Activated naive CD4-positive, alpha-beta T cell treated with Interleukin-2 at 50 U/mL for 16 hours (primary cell): ENCODE measurements around the gene P4HA2.

ENCODE experiments used
- DNase-seq: peaks from one replicate; pipeline ENCODE4 v3.0.0-alpha.2; 2020

P4HA2 gene

DNA sequence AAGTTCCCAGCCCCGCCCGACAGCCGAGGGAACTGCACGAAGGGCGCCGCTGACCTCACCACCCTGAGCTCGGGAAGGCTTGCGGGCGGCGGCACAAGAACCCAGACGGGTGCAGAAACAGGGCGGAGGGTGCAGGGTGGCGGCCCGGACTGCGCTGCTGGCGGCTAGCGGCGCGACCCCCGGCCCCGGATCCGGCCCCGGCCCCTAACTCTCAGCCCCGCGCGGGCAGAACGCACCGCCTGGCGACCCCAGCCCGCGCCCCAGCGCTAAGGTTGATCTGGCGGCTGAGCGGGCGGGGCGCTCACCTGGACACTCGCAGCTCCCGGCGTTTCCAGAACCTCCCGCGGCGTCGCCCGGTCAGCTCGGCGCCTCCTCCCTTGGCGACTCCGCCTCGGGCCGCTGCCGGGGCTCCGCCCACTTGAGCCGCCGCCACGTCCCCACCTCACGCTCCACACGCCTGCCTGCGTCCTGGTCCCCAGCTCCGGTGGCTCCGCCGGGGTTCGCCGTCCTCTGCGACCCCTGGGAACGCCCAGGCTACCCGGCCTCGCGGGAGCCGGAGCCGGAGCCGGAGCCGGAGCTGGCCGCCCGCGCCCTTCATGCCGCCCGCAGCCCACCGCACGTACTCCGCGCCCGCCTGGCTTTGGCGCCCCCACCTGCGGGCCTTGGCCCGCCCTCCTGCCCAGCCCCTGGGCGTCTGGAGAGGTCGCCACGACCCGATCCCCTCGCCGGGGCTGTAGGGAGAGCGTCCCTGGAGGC is at the start of gene P4HA2:
Gene P4HA2 (minus strand): TSS at position 369 of the 756 bp plus-strand sequence. CDS start 9,227 bp downstream, outside the sequence.
- peak; percentile 52 for DNase-seq

DNA sequence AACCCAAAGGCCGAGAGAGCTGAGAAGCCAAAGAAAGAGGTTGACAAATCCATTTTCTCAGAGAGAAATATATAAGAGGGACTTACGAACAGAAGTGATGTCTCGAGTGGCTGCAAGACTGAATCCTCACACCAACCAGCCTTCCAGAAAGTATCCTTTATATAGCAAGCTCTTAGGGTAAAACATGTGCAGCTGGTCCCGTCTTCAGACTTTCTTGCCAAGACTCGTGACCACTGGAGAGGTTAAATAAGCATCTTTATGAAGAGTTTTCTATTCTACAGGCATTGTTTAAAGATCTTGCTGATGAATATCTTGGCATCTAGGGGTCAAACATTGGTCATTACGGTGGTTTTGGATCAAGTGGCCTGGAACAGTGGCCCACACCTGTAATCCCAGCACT is 49.6 kb upstream of the P4HA2 start:
- DNase-seq: no peak

- no peak for DNase-seq
Observed at GRCh38 chr5:132275367-132276220, 47.9 kb upstream of the P4HA2 start.

- DNase-seq: no peak
Observed at GRCh38 chr5:132274050-132274792, 46.6 kb upstream of the P4HA2 start.

GRCh38 chr5:132273631-132274030 is 46.0 kb upstream of the P4HA2 start:
- no peak for DNase-seq

GRCh38 chr5:132272311-132273210 is 44.9 kb upstream of the P4HA2 start:
- DNase-seq: peak; percentile 71

DNA sequence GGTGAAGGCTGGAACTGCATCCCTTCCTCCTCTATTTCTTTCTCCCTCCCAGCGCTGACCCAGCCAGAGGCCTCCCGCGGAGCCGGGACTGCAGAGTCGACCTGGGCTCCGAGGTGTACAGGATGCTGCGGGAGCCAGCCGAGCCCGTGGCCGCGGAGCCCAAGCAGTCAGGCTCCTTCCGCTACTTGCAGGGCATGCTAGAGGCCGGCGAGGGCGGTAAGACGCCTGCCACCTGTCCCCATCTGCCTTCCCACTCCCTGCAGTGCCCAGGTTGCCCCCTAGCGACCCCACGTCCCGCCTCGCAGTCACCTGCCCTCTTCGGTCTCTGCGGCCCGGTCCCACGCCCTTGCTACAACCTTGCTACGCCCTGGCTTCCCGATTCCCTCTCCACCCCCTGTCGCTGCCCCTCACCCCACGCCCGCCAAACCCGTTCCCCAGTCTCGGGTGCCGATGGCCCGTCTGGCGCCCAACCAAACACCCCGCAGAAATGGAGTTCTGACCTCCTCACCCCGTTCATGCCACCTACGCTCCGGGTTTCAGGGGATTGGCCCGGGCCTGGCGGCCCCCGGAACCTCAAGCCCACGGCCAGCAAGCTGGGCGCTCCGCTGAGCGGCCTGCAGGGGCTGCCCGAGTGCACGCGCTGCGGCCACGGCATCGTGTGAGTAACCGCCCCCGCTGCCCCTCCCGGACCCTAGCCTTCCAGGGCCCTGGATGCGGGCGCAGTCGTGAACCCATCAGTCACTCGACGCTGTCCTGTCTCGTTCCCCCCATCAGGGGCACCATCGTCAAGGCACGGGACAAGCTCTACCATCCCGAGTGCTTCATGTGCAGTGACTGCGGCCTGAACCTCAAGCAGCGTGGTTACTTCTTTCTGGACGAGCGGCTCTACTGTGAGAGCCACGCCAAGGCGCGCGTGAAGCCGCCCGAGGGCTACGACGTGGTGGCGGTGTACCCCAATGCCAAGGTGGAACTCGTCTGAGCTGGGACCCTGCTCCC is 43.9 kb upstream of the P4HA2 start:
- DNase-seq: no peak

DNA sequence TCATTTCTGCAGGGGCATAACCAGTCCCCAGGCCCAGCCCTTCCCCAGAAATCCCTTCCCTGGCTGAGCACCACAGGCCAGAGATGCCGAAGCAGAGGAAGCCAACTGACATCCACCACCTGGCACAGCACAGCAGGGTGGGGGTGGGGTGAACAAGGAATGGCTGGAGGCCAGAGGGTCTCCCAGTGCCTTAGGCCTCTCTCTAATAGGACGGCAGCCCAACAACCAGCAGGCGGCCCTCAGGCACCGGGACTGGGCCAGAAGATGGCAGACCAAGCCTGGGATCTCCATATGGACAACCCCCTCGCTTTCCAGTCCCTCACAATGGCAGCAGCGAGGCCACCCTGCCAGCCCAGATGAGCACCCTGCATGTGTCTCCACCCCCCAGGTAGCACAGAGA is 43.1 kb upstream of the P4HA2 start:
- no peak for DNase-seq

- no peak for DNase-seq
Observed at GRCh38 chr5:132270335-132270665, 42.6 kb upstream of the P4HA2 start.

- no peak for DNase-seq
Observed at GRCh38 chr5:132269635-132270334, 42.1 kb upstream of the P4HA2 start.

- DNase-seq: no peak
Observed at GRCh38 chr5:132268769-132269551, 41.3 kb upstream of the P4HA2 start.

DNA sequence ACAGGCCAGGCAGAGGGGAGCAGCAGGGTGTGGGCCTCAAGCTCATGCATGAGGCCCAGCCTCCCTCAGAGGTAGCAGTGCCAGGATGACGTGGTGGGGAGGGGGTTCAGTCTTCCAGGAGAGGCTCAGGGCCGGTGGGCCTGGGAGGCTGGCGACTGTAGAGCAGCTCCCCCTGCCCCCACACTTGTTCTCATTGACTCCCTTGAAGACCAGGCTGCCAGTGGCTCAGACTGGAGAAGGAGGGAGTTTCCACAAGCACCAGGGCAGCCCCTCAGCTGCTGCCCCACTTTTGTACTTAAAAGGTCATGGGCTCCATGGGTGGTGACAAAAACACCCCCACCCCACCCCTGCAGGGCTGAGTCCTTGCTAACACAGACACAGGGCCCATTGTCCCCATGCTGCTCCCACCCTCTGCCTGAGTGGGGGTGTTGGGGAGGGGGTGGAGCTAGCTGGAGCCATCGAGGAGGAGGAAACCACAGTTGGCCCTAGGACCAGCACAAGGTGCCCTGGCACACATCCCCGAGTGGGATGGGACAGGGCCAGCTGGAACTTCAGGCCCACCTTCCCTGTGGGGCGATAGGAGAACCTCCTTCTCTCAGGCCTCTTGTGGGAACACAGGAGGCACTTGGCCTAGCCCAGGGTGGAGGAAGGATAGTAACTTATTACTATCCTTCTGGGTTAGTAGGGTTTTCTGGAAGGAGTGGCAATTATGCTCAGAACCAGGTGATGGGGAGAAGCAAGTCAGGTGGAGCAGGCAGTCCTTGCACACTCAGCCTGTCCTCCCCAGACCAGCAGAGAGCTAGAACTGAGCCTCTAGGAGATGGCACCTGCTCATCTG is 40.5 kb upstream of the P4HA2 start:
- no peak for DNase-seq

DNA sequence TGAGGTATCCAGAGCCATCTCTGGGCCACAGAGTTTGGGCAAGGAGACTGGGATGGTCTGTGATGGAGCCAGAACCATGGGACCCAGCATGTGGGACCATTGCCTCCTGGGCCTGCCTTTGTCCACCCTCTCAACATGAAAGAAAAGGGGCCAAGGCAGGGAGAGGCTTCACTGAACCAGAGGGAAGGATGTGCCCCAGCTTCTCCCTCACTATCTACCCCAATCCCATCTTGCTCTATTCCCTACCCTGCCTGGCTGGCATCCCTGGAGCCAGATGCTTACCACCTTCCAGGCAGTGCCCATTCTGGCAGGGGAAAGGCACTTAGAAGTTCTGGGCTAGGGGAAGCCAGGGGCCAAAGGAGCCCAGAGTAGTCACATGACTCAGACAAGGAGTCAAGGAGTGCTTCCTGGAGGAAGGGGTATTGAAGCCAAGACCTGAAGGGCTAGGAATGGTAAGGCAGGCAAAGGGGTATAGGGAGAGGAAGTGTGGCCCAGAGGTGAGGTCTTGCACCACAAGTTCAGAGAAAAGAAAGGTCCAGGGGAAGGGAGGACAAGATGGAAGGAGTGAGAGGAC is 39.6 kb upstream of the P4HA2 start:
- no peak for DNase-seq

DNA sequence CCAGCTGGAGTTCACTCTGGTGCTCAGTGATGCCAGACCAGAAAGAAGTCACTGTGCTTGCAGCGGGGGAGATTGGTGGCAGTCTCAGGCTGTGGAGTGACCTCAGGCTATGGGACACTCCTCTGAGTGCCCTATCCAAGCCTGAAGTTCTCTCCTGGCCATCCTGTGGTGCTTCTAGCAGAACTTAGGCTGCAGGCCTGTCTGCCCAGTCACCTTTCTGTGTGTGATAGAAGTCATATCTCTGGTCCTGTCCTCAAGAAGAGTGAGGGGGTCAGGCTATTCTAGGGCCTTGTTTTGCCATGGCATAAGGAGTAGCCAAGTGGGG is 39.1 kb upstream of the P4HA2 start:
- DNase-seq: no peak

- DNase-seq: no peak
Observed at GRCh38 chr5:132266031-132266835, 38.6 kb upstream of the P4HA2 start.

DNA sequence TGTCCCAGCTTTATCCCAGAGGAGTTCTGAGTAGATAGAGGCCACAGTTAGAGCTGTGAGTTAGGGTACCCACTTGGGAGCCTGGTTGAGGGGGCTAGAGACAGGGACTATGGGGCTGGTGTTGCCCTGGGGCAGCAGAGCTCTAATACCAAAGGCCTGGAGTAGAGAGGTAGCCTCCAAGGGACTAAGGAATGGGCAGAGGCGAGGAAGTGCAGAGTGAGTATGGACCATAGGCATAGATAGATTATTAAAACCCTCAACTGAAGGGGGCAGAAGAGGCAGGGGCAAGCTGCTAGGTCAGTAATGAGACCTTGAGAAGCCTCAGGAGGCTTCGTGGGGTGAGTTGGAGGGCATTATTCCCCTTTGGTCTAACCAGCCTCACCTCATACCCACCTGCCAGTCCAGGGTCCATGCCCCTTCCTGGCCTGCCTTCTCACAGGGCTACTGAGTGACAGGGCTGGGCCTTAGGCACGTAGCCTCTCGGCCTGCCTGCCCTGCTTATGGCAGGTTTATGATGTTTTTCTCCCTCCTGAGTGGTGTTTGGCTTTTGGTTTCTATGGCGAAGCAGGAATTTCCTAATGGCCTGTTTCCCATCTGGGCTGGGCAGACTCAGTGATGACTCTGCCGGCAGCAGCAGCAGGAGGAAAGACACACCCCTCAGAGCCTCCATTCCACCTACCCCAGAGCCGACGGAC is 37.8 kb upstream of the P4HA2 start:
- no peak for DNase-seq
